ENCODE measurements around the gene DMGDH. TPM values are rescaled to one million over a fixed set of nuclear protein-coding genes. Genes with fewer than 3 reads are reported as not detected.

DMGDH gene
- total and polyA plus RNA-seq, 2 of the 4 experiments (the other 2 are of a cell fraction), result 0.18 TPM; not detected in 1

DNA sequence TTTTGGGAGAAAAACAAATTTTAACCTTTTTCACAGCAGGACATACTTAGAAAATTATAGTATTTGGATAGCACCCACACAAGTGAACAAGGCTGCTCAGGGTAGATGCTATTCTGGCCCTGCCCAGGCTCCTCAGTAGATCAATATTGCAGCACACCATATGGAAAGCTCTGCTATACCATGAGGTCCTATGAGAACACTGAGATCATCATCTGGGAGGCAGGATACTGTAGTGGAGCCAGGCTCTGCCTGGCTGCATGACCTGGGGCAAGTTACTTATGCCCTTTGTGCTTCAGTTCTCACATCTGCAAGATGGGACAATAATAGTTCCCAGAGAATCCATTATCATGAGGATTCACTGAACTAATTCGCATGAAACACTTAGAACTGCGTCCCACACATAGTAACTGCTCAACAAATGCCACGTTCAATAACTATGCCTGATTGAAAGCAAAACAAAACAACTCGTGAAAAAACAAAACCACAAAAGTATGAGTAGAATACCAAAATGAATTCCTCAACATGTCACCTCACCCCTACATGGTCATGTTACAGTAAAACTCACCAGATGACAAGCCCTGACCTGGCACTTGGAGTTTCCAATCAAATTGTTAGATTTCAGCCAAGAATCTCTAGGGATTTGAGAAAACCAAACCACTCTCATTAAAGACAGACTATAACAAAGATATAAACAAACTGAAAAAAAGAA, 116.2 kb downstream of the DMGDH start (continued):
- TF ChIP-seq CTCF (conservative IDR thresholded peaks at IDR 0.05; ENCODE audit: low read depth, low read length), result no peak

Other genes with a start within 250 kb of the DMGDH start
- 14.7 and 16.0 TPM in 2 replicates for gene ARSB, start 84.4 kb downstream of the DMGDH start, total RNA-seq (2012; rRNA removed)
- 16.3 TPM in 2 replicates for gene ARSB, start 84.4 kb downstream of the DMGDH start, polyA plus RNA-seq (2012; rRNA removed)
- 0.36 and 0.56 TPM in 2 replicates for gene BHMT2, start 93 bp upstream of the DMGDH start, total RNA-seq (2012; rRNA removed)
- 0.16 and 0.60 TPM in 2 replicates for gene BHMT2, start 93 bp upstream of the DMGDH start, polyA plus RNA-seq (2012; rRNA removed)
- gene BHMT, start 42.1 kb upstream of the DMGDH start, total RNA-seq (2012; rRNA removed), result not detected in 2 replicates
- not detected in 2 replicates for gene BHMT, start 42.1 kb upstream of the DMGDH start, polyA plus RNA-seq (2012; rRNA removed)
- gene JMY, start 166.5 kb upstream of the DMGDH start, total RNA-seq (2012; rRNA removed), result 3.2 and 5.6 TPM in 2 replicates
- 1.2 and 1.7 TPM in 2 replicates for gene JMY, start 166.5 kb upstream of the DMGDH start, polyA plus RNA-seq (2012; rRNA removed)